GM19328 (cell line): ENCODE results near the gene MDN1.

Experiments used
- ATAC-seq: cut with Tn5 transposase; IDR thresholded peaks from one replicate; pipeline ENCODE4 v1.9.1; 2021; ENCODE audit warnings: mild to moderate bottlenecking, moderate library complexity; ENCODE audit not compliant: unreplicated experiment

Gene MDN1

DNA sequence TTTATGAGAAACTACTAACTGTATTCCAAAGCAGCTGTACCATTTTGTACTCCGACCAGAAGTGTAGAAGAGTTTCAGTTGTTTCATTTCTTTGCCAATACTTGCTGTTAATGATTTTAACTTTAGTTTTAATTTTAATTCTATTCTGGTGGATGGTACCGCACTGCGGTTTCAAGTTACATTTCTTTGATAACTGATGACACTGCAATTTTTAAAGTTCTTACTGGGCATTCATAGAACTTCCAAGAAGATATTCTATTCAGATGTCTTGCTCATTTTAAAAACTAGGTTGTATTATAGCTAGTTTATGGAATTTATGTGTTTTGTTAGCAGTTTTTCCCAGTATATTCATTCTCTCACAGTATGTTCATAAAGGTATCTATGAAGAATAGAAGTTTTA lies 117.2 kb downstream of the MDN1 start:
- no peak for ATAC-seq

DNA sequence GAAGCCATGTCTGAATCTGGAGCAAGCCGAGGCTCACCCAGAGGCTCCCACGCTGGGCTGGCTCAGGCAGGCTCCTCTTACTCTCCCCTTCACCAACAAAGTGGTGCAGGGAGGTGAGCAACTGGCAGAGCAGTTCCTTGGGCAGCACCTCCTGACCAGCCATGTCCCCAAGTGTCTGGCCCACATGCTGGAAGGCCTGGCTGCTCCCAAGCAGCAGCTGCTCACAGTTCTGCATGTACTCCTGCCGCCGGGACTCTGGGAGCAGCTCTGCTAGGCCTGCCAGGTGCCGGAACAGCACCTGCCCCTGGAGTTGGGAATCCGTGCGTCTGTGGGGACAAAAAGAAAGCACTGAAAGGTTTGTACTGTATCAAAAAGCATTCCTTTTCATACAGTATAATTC lies 123.9 kb downstream of the MDN1 start:
- ATAC-seq: no peak

DNA sequence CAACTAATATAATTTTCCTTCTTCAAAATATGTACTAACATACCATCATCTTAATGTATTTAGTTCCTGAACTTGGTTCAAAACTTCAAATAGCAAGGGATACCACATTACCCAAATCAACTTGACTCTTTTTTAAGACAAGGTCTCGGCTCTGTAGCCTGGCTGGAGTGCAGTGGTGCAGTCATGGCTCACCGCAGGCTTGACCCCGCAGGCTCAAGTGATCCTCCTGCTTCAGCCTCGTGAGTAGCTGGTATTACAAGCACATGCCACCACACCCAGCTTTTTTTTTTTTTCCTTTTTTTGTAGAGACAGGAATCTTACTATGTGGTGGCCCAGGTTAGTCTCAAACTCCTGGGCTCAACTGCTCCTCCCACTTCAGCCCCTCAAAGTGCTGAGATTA lies 125.2 kb downstream of the MDN1 start:
- ATAC-seq: no peak

DNA sequence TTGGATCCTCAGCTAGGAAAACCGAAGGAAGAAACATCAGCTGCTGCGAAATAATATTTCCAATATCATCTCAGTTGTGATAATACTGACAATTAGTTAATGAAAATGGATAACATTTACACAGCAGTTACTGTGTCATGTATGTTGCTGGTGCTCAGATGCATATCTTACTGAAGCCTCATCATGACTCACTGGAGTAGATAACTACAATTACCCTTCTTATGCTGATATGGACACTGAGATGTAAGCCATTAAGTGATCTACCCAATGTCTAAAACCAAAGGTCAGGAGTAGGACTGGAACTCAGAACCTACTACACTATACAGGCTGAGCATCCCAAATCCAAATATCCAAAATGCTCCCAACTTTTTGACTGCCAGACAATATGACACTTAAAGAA lies 126.4 kb downstream of the MDN1 start:
- no peak for ATAC-seq

DNA sequence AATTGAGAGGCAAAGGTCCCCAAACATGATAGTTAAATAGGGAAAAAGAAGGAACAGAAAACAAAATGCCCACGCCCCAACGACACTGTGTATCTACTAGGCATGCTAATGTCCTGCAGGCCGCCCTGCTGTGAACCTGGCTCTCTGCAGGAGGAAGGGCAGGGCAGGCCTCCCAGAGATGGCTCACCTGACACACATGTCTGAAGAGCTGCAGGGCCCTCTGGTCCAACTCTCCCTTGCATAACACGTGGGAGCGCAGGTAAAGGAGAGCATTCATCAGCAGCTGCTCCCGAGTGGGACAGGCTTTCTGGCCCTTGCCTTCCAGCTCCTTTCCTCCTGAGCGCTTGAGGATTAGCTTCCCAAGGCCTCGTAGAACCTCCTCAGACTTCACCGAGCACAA lies 127.3 kb downstream of the MDN1 start:
- no peak for ATAC-seq

DNA sequence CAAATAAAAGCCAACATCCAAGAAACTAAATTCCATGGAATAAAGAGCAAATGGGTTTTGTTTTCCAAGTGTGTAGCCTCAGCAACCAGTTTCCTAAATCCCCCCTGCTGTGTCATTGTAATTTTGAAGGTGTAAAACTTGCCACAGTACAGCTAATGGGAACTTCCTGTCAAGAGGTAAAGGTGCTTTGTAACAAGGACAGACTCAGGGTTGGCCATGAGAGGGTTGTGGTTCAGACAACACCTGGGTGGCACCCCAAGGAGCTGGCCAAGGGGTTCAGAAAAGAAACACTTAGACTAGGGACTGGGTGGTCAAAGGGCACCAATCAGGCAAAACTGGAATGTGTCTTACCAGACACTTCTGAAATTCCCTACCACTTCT lies 128.7 kb downstream of the MDN1 start:
- no peak for ATAC-seq

DNA sequence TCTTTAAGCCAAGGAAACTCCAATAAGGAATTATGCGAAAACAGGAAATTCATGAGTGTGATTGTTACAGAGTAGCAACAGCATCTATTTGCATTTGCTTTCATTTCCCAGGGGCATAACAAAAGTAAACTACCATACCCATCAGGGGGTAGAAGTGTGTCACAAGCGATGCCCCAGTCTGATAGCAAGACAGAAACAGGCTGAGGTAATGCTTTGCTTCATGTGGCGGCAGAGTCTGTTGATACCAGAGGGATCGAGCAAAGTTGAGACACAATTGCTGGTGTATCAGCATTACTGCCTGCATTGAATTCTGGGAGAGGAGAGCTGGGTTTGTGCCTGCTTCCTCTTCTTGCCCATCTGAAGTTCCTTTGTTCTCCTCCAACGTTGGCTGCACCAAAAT lies 129.9 kb downstream of the MDN1 start:
- ATAC-seq: no peak

DNA sequence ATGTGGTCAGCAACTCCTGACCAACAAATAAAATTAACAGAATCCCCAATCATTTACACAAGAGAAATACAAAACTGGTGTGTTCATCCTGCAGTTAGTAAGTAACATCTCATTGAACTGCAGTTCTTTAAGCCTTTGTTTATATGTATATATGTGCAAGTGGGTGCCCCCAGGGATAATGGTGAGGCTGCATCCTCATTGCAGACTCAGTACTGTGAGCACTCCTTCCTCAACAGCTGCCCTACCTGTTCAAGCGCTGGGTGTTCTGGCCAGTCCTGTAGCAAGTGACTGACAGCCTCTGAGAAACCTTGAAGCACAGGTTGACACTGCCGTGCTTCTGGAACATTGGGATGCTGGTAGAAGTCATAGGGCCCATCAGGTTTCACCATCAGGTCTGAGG lies 131.3 kb downstream of the MDN1 start:
- no peak for ATAC-seq

DNA sequence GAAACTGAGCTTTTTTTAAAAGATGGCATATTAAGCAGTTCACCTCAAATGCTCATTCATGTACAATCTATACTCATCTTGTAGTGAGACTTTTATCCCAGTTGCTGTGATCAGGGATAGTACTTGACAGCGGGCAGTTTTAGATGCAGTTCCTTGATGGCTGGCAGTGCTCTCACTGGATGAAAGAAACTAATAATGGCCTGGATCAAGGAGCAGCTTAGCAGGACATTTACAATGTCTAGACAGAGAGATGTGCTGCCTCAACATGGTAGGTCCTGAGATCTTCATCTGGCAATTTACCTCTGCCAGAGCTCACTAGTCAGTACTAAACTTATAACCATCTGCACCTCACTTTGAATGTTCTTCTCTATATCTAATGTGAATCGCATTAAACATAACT lies 134.3 kb downstream of the MDN1 start:
- no peak for ATAC-seq

DNA sequence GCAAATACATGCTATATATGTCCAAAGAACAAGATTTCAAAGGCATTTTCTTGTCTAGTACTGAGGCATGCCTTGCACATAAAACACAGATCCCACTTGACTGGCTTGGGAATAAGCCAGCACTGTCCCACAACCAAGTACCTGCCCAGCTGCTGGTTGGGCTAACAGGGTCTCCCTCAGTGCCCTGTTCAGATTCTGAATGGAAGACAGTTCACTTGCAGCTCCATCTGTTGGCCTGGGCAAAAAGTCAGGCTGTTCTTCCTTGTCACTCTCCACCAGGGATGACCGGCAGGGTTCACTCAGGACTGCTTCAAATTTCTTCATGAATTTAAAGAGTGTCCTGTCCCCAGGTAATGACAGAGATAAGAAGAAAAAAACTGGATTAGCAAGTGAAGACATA lies 136.6 kb downstream of the MDN1 start:
- no peak for ATAC-seq

DNA sequence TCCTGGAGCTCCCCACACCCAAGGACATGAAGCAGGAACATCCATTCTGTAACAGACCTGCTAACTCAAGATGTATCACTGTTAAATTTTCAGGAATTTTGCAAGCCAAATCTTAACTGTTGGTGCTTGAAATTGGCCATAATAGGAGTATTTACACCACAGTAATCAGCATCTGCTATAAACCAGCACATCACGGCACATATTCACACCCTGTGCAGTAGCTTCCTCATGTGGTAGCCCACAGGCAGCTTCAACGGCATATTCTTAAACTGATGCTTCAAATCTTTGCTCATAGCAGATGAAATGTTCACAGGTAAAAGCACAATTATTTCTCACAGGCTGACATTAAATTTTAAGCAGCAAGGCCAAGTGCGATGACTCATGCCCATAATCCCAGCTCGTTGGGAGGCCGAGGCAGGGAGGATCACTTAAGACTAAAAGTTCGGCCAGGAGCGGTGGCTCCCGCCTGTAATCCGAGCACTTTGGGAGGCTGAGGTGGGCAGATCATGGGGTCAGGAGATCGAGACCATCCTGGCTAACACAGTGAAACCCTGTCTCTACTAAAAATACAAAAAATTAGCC lies 137.5 kb downstream of the MDN1 start:
- ATAC-seq: no peak

DNA sequence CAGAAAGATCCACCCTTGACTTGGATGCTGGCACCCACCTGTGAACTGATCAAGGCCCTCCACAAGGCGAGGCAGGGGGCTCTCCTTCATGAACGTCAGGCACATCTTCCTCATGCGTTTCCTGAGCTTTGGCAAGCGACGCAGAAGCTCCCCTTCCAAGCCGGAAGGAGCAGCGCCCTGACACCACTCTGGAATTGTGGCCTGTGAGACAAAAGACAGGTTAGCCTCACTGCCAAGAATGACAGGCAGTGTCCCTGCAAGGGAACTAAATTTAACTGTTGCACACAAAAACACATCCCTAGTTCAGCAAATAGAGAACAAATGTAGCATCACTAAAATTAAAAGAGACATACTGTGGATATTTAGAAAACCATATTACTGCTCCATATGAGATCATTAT lies 139.0 kb downstream of the MDN1 start:
- ATAC-seq: no peak

DNA sequence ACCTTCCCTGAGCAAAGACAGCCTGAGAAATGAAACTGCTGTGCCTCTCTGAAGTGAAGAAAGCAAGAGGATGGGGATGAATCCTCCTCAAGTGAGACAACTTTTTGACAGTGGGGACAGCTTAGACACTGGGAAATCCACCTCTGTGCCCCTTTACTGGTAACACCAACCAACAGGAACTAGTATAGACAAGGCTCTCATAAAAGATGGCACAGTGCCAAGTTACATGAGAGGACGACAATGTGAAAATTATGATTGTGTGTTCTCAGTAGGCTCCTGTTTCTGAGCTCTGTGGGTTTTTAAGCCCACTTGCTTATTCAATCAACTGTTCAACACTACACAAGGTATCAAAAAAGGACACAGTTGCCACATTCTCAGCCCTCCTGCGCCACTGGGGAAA lies 139.4 kb downstream of the MDN1 start:
- no peak for ATAC-seq

DNA sequence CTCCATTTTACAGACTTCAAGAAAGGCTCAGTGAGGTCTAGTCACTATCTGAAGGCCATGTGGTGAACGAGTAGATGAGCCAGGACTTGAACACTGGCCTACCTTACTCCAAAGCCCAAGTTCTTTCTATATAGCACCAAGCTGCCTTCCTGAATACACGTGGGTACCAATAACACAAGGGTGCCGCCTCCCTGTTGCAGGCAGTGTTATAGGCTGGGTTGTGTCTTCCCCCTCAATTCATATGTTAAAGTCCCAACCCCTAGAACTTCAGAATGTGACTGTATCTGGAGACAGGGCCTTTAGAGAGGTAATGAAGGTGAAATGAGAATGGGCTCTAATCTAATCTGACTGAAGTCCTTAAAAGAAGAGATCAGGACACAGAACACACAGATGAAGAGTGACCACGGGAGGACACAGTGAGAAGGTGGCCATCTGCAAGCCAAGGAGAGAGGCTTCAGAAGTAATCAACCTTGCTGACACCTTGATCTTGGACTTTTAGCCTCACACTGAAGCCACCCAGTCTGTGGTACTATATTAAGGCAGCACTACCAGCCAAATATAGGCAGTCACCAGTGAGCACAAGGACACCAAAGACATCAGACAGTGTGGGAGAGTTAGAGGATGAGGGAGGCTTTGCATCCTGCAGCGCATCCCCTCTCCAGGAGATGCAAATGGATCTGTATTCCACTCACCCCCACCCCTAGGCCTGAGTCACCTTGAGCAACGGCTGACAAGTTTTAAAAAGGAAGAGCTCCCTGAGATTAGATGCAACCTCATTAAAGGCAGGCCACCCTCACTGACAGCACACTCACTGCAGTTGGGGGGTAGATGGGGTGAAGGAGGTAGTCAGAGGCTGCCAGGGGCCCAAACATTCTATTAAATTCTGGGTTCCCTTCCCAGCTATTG lies 140.1 kb downstream of the MDN1 start:
- ATAC-seq: no peak

DNA sequence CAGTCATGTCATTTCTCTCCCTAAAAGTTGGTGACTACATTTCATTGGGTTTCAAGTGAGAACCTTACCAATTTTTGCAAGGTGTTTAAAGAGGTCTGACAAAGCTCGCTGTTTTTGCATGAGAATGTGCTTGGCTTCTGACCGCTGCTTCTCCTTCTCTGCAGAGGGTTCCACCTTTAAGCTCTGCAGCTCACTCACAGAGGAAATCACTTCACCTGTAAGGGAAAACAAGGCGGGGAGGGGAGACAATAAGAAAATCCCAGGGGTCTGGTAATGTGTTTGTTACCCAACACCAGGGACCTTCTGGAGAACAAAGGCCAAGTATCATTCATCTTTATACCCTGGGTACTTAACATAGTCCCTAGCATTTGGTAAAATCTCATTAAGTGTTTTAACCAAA lies 141.1 kb downstream of the MDN1 start:
- ATAC-seq: no peak

DNA sequence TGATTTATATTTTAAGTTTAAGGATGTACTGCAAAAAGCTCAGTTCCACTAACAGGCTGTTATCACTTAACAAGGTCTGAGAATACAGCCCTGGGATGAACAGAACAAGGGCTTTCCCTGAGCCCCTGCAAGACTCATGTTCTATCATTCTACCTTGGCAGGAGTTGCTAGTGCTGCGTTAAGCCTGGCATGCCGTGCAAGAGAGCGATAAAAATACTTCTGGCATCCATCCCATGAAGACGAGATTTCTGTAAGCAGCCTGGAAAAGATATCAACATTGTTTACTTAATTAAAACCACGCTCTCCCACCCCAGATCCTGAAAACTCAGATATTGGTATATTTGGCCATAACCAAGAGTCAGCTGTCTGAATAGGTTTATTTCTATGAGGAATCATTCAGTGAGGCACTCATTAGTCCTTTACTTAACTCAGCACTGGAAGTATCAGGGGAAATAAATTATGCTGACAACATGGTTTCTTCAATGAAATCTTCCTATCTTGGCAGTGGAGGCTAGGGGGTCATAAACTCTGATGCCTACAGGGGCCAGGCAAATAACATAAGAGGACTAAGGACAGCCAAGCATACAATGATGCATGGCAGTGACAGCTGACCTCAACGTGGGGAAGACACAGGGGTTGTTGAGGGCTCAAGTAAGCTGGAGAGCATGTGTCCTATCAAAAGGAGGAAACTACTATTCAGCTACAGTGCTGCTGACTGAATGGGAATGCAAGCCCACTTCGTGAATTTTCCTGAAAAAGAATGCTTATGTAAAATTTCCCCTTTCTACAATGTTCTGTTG lies 143.4 kb downstream of the MDN1 start:
- ATAC-seq: no peak

DNA sequence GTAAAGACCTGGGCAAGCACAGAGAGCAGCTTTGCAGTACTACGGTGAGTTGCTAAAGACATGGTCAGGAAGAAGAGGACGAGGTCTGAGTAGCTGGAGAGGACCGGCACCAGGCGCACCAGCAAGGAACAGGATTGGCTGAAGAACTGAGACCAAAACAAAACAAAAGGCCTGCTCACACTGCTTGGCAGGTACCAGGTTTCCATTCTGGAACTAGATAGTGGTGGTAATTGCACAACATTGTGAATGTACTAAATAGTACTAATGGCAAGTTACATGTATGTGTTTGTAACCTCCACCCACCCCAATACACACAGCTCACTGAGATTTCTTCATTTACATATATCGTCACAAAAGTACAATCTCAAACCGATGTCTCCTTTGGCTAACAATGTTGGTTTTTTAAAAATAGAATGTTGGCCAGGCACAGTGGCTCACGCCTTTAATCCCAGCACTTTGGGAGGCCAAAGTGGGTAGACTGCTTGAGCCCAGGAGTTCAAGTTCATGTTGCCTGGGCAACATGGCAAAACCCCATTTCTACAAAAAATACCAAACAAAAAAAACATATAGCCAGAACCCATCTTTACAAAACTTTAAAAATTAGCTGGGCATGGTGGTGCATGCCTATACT lies 148.5 kb downstream of the MDN1 start:
- no peak for ATAC-seq

DNA sequence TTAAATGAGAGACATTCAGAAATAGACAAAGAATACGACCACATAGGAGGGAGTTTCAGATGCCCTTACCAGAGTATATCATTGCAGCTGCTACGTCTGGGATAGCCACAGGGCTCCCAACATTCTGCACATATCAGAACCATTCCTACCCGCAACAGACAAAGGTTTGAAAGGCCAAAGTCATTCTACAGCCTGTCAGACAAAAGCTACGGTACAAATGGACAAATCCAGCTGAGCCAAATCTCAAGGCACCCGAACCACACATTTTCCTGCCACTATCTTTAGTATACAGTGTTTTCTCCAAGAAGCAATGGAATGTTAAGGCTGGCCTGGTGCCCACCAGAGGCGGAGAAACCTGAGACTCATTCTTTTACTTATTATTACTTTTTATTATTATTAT lies 150.6 kb downstream of the MDN1 start:
- no peak for ATAC-seq

DNA sequence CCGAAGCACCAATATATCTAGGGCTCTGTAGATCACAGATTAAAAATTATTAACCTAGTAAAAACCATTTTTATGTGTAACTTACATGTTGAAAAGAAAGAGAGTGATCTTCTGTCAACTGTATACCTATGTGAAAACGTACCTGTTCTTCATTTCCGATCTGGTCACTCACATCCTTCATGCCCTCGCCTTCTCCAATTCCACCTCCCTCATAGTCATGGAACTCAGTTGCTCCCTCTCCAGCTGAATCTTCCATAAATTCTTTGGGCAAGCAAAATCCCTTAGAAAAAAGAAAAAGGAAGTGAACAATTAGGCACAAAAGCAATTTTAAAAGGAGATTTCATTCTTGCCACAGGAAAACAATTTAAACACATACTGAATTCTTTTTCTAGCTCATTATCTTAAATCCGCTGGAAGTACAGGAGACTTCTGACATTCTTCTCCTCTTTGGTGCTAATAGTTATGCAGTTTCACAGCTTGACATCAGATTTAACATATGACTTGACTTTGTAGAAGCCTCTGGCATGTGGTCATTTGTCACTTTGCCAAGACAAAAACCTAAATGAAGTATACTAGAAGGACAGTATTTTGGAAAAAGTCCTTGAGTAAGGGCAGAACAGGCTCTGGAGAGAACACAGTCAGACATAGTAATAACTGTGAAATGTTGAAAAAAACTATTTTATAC lies 151.6 kb downstream of the MDN1 start:
- no peak for ATAC-seq

DNA sequence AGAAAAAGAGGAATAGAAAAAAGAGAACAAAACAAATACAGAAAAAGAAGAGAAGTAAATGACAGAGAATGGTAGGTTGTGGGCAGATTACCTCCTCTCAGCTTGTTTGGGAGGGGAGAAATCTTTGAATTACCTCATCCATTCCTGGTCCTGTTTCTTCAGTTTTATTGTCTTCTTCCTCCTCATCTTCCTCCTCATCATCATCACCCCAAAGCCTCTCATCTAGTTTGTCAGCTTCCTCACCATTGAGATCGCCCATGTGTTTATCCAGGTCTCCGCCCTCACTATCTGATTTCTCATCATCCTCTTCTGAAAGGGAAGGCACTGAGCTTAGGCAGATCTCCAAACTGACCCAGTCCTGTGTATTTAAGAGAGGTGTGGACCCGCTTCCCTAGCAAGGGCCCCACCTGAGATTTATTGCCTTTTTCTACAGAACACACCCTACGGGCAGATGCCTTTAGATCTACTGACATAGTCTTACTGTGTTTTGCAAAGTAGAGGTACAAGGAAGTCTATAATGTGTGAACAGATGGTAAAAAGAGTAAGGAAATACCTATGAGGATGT lies 156.9 kb downstream of the MDN1 start:
- no peak for ATAC-seq

DNA sequence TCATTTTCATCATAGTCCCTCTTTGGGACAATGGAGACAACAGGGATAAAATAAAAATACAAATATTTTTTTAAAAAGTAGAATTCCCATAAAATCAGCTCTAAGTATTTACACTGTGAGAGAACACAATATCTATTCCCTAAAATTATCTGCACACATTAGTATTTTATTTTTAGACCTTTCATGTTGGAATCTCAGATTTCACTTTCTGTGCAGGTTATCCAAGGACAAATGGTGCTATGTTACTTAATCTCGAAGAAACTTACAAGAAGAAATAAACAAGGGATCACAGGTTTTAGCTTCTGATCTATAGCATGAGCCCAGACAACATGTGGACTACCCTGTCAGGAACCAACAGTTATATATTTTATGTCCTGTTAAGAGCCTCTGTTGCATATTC lies 158.0 kb downstream of the MDN1 start:
- ATAC-seq: no peak
